ENCODE measurements around the gene HLCS. TPM values are rescaled to one million over a fixed set of nuclear protein-coding genes. Genes with fewer than 3 reads are reported as not detected.

Gene HLCS
- total RNA-seq, 1 donor from 2014 or later, result 17.1 TPM

DNA sequence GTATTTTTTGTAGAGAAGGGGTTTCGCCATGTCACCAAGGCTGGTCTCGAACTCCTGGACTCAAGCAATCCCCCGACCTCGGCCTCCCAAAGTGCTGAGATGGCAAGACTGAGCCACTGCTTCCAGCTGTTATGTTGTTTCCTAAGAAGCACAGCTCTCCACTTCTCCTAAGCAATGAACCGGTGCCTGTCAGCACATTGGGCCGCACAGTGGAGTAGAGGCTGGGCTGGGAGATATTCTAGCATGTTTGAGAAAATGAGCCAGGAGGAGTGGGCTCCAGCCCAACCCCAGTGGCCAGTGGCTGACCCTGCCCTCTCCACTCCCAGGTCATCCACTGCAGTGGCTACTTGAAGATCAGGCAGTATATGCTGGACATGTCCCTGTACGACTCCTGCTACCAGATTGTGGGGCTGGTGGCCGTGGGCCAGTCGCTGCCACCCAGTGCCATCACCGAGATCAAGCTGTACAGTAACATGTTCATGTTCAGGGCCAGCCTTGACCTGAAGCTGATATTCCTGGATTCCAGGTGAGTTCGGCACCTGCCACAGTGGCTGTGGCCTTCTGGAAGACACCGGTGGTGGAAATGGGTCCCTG, 240.6 kb downstream of the HLCS start:
- H3K9me3 ChIP-seq, result no peaks in the 10 kb centered on the region
- intact Hi-C loops (cut with DNase I), result no loop called here
- no peaks in the 10 kb centered on the region for H3K36me3 ChIP-seq
- H3K4me3 ChIP-seq, result no peak overlapping the region
- ATAC-seq (no peak), DNase-seq (no peak)
- TF ChIP-seq, protein P1, sequence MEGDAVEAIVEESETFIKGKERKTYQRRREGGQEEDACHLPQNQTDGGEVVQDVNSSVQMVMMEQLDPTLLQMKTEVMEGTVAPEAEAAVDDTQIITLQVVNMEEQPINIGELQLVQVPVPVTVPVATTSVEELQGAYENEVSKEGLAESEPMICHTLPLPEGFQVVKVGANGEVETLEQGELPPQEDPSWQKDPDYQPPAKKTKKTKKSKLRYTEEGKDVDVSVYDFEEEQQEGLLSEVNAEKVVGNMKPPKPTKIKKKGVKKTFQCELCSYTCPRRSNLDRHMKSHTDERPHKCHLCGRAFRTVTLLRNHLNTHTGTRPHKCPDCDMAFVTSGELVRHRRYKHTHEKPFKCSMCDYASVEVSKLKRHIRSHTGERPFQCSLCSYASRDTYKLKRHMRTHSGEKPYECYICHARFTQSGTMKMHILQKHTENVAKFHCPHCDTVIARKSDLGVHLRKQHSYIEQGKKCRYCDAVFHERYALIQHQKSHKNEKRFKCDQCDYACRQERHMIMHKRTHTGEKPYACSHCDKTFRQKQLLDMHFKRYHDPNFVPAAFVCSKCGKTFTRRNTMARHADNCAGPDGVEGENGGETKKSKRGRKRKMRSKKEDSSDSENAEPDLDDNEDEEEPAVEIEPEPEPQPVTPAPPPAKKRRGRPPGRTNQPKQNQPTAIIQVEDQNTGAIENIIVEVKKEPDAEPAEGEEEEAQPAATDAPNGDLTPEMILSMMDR (IDR thresholded peaks at IDR 0.05), result no peak
- peaks cover 21% of the 10 kb centered on the region for H3K27me3 ChIP-seq (ENCODE audit: low read depth)
- H3K27ac ChIP-seq, result no peak overlapping the region
- no peaks in the 10 kb centered on the region for H3K4me1 ChIP-seq

DNA sequence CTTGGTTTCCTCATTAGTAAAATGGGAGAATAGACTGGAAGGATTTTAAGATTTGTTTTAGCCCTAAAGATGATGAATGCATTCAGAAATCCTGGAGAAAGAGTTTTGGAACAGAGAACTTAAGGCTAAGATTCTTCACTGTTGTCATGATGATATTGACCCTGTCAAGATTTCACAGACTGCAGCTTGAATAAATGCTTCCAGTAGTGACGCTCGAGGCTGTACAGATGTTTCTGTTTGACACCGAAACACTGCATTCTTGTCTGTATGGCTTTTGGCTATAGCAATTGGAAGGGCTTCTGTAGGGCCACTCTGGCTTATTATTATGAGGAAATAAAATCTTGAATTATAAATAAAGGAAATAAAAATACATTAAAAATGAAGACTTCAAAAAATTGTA, 241.8 kb downstream of the HLCS start:
- no peak overlapping the region for H3K27ac ChIP-seq
- TF ChIP-seq, protein P1 (IDR thresholded peaks at IDR 0.05), result no peak

DNA sequence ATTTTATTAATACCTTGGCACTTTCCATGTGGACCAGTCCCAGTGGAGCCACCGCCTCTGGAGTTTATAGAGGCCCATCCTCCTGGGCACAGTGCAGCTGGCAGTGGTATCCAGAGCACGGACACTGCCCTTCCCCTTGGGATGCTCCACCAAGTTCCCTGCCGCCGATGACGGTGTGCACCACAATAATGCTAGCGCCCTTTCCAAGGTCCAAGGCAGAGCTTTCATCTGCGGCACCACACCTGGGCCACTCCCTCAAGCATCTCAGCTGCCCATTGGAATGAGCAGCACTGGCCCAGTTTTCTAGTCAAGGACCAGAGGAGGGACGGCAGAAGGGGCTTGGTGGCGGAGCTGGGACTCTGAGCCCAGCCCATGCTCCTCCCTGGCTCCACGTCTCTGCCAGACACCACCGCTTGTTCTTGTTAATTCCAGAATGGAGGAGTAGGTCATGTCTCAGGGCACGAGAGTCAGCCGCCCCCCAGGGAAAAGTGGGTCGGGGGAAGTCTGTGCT, 243.0 kb downstream of the HLCS start:
- no peak for ATAC-seq
- no peak for DNase-seq
- intact Hi-C loops (cut with DNase I), result no loop called here

More for the DNA sequence above, 241.8 kb downstream of the HLCS start:
- ATAC-seq (no peak), DNase-seq (no peak)
- no peaks in the 10 kb centered on the region for H3K36me3 ChIP-seq
- no peak overlapping the region for H3K4me3 ChIP-seq
- H3K27me3 ChIP-seq (ENCODE audit: low read depth), result peaks cover 20% of the 10 kb centered on the region
- no peaks in the 10 kb centered on the region for H3K4me1 ChIP-seq
- intact Hi-C loops (cut with DNase I), result no loop called here
- no peaks in the 10 kb centered on the region for H3K9me3 ChIP-seq

DNA sequence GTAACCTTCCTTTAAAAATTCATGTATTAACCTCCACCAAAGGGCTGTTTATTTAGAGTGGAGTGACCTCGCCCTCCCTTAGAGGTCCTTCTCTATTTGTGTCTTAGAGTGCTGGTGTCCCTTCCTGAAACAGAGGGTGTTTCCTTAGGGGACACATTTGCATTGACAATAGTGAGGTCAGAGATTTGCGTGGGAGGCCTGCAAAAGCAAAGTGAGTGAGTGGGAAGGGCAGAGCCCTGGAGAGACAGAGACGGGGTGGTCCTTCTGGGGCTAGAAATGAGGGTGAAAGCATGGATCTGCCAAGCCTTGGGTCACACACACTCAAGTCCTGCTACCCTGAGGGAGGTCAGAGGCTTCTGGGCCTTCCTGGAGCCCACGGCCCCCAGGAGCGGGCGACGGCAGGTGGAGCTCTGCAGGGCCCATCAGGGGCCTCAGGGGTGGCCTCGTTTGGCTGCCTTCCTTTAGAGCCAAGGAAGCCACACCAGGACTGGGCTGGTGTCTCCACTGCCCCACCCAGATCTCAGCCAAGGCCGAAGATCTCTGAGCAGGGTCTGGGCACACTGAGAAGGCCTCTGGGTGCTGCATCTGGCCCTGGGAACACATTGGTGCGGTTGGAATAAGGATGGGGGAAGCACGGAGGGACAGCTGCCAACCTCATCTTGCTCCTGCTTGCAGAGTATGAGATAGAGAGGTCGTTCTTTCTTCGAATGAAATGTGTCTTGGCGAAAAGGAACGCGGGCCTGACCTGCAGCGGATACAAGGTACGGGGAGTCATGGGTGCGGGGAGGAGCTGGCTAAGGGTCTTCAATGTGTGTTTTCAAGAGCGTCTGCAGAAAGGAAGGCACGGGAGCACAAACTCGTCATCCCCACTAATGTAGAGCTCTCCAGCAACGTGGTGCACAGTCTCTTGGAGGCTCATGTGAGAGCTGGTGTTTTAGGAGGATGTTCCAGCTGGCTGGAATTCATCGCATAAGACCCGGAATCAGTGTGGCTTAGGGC, 243.8 kb downstream of the HLCS start:
- intact Hi-C loops (cut with DNase I), result no loop called here
- H3K27ac ChIP-seq, result no peak overlapping the region
- H3K27me3 ChIP-seq (ENCODE audit: low read depth), result peaks cover 34% of the 10 kb centered on the region
- DNase-seq (no peak), ATAC-seq (no peak)
- H3K9me3 ChIP-seq, result no peaks in the 10 kb centered on the region
- H3K4me3 ChIP-seq, result no peak overlapping the region
- TF ChIP-seq, protein P1 (IDR thresholded peaks at IDR 0.05), result no peak
- no peaks in the 10 kb centered on the region for H3K4me1 ChIP-seq
- no peaks in the 10 kb centered on the region for H3K36me3 ChIP-seq

More for the DNA sequence above, 243.0 kb downstream of the HLCS start:
- Histone ChIP-seq H3K9me3 (no peaks in the 10 kb centered on the region), H3K27me3 (ENCODE audit: low read depth) (peaks cover 29% of the 10 kb centered on the region), H3K27ac (no peak overlapping the region), H3K36me3 (no peaks in the 10 kb centered on the region), H3K4me3 (no peak overlapping the region), H3K4me1 (no peaks in the 10 kb centered on the region)
- TF ChIP-seq, protein P1 (IDR thresholded peaks at IDR 0.05), result no peak

DNA sequence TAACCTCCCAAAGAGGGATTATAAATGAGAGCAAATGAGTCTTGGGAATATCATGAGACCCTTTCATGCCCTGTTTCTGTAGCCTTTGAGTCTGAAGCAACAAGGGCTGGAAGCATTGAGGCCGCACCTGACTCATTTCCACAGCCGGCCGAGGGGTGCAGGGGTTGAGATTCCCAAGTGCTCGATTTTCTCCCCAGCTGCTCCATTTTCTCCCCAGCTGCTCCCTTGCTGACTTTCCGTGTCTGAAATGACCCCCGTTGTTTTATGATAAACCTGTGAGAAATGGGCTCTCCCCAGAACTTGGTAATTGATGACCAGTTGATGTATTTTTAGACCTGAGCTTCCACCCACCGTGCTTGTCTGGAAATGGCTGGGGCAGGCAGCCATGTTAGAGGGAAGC, 244.7 kb downstream of the HLCS start:
- DNase-seq (no peak), ATAC-seq (no peak)
- no peak overlapping the region for H3K4me3 ChIP-seq
- H3K9me3 ChIP-seq, result no peaks in the 10 kb centered on the region
- no peaks in the 10 kb centered on the region for H3K36me3 ChIP-seq
- peaks cover 42% of the 10 kb centered on the region for H3K27me3 ChIP-seq (ENCODE audit: low read depth)
- TF ChIP-seq, protein P1 (IDR thresholded peaks at IDR 0.05), result no peak
- H3K27ac ChIP-seq, result no peak overlapping the region
- intact Hi-C loops (cut with DNase I), result no loop called here
- no peaks in the 10 kb centered on the region for H3K4me1 ChIP-seq

All from lower lobe of right lung (tissue), 2 donors.